Lower lobe of right lung (tissue), 2 donors: ENCODE measurements around the gene ITPK1. TPM values are rescaled to one million over a fixed set of nuclear protein-coding genes. Genes with fewer than 3 reads are reported as not detected.

Experiments
- ATAC-seq, 2 donors: fragments of 200-7000 bp; cut with Tn5 transposase; one replicate each; pipeline ENCODE4 v1.9.1; 2020 to 2022; ENCODE audit warnings: mild to moderate bottlenecking in 2 of 2, moderate library complexity in 2 of 2
- DNase-seq: peaks from one replicate; pipeline ENCODE4 v3.0.0-alpha.2; 2020
- H3K27ac ChIP-seq: fragments of 200-600 bp; one replicate; pipeline ENCODE4 v1.8.0; 2022
- H3K27me3 ChIP-seq: fragments of 200-600 bp; one replicate; pipeline ENCODE4 v1.8.0; 2022; ENCODE audit warnings: low read depth
- H3K36me3 ChIP-seq: fragments of 200-600 bp; one replicate; pipeline ENCODE4 v1.8.0; 2022; ENCODE audit warnings: mild to moderate bottlenecking
- H3K4me1 ChIP-seq: fragments of 200-600 bp; one replicate; pipeline ENCODE4 v1.8.0; 2022
- H3K4me3 ChIP-seq: fragments of 200-600 bp; one replicate; pipeline ENCODE4 v1.8.0; 2022; ENCODE audit warnings: mild to moderate bottlenecking
- H3K9me3 ChIP-seq: fragments of 200-600 bp; one replicate; pipeline ENCODE4 v1.8.0; 2022
- intact Hi-C: fragments of 100-400 bp; cut with DNase I; formaldehyde crosslinking; loops from one replicate; pipeline ENCODE4 v1.11.0; 2022
- total RNA-seq: library from RNA; stranded (reverse); fragmentation: NEBNext Ultra II Directional; extraction: Animal tissue kit (Norgen Biotek cat#: 25700); gene quantifications from one replicate; pipeline ENCODE4 v1.2.1, GENCODE V29; 2021
- TF ChIP-seq, protein P1 (sequence below): fragments of 200-600 bp; IDR thresholded peaks from one replicate; pipeline ENCODE4 v1.8.0; 2022; ENCODE audit warnings: antibody characterized with exemption, mild to moderate bottlenecking
- donor health status: DM: no; HTN: yes; CAD: no; lungs with severe emphysema.

The ITPK1 gene
- total RNA-seq, 1 donor from 2014 or later: 129 TPM

DNA sequence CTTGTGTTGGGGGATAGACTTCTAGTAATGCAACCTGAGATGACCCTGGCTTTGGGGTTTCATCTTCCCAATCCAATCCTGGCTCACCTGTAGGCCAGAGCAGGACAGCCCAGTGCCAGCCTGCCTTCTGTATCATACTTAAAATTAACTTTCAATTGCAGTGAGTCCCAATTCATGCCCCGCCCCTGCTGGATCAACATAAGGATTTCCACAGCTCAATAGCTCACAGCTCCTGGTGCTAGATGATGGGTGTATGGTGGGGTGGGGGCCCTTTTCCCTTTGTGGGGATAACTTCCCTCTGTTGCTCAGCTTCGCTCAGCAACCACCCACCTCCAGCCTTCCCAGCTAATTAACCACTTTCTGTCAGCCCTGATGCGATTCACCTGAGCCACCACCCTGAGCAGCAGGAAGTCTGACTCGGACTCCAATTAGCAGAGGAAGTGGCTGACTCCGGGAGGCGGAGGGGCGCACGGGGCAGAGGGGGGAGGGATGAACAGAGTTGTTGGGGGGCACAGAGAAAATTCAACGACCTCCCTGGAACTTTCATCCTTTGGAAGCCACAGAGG is 217.1 kb downstream of the ITPK1 start:
- TF ChIP-seq, protein P1, sequence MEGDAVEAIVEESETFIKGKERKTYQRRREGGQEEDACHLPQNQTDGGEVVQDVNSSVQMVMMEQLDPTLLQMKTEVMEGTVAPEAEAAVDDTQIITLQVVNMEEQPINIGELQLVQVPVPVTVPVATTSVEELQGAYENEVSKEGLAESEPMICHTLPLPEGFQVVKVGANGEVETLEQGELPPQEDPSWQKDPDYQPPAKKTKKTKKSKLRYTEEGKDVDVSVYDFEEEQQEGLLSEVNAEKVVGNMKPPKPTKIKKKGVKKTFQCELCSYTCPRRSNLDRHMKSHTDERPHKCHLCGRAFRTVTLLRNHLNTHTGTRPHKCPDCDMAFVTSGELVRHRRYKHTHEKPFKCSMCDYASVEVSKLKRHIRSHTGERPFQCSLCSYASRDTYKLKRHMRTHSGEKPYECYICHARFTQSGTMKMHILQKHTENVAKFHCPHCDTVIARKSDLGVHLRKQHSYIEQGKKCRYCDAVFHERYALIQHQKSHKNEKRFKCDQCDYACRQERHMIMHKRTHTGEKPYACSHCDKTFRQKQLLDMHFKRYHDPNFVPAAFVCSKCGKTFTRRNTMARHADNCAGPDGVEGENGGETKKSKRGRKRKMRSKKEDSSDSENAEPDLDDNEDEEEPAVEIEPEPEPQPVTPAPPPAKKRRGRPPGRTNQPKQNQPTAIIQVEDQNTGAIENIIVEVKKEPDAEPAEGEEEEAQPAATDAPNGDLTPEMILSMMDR: no peak
- intact Hi-C loops: no loop called here
- DNase-seq (no peak), ATAC-seq (no peak)
- no peak overlapping the region for H3K4me3 ChIP-seq
- H3K27ac ChIP-seq: no peak overlapping the region
- H3K4me1 ChIP-seq: no peaks in the 10 kb centered on the region
- H3K27me3 ChIP-seq: peaks cover 16% of the 10 kb centered on the region
- H3K9me3 ChIP-seq: peaks cover under 1% of the 10 kb centered on the region
- no peaks in the 10 kb centered on the region for H3K36me3 ChIP-seq

DNA sequence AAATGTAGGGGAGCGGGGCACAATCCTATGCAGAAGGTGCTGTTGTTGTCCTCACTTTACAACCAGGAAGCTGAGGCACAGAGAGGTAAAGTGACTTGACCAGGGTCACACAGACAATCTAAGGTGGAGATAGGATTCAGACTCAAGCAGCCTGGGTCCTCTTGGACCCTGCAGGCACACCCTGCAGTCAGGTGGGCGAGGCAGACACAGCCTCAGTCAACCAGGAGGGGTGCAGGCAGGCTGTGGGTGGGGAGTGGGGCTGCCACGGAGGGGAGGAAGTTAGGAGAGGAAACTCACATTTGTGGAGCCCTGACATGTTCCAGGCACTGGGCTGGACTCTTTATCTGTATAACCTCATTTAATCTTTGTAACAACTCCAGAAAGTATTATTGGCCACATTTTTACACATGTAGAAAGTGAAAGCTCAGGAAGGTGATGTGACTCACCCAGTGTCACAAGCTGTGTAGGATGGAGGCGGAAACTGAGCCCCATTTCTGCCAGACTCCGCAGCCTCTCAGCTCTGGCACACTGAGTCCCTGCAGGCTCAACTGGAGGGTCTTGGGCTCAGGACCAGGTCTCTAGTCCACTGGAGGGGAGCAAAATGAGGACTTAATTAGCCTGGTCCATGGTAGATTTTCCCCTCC is 217.7 kb downstream of the ITPK1 start:
- ATAC-seq (peak; percentile 21 to 49), DNase-seq (no peak)
- no peaks in the 10 kb centered on the region for H3K4me1 ChIP-seq
- H3K4me3 ChIP-seq: no peak overlapping the region
- H3K9me3 ChIP-seq: peaks cover 6% of the 10 kb centered on the region
- H3K27me3 ChIP-seq: peaks cover 11% of the 10 kb centered on the region
- H3K36me3 ChIP-seq: no peaks in the 10 kb centered on the region
- H3K27ac ChIP-seq: no peak overlapping the region
- TF ChIP-seq, protein P1: no peak
- intact Hi-C loops: no loop called here

DNA sequence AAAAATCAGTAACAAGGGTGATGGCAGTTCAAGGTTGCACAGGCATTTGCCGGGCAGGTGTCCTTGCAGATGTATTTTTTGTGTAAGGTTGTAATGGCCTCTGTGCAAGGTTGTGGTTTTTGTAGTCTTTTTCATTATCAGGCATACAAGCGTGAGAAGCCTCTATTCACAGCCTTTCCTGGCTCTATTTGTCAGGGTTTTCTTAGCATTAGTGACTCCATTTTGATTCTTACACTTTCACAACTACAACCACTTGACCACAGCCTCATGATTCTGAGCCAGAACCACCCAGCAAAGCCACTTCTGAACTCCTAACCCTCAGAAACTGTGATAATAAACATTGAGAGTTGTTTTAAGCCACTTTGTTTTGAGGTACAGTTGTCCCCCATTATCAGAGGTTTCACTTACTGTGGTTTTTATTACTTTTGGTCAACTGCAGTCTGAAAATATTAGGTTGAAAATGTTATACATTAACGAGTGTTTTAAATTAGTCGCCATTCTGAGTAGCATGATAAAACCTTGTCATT is 220.3 kb downstream of the ITPK1 start:
- no peak for DNase-seq
- no peak for ATAC-seq
- H3K27me3 ChIP-seq: peaks cover 6% of the 10 kb centered on the region
- no peak overlapping the region for H3K27ac ChIP-seq
- intact Hi-C loops: no loop called here
- H3K4me1 ChIP-seq: no peaks in the 10 kb centered on the region
- H3K9me3 ChIP-seq: peaks cover 9% of the 10 kb centered on the region
- no peaks in the 10 kb centered on the region for H3K36me3 ChIP-seq
- H3K4me3 ChIP-seq: no peak overlapping the region
- TF ChIP-seq, protein P1: no peak

DNA sequence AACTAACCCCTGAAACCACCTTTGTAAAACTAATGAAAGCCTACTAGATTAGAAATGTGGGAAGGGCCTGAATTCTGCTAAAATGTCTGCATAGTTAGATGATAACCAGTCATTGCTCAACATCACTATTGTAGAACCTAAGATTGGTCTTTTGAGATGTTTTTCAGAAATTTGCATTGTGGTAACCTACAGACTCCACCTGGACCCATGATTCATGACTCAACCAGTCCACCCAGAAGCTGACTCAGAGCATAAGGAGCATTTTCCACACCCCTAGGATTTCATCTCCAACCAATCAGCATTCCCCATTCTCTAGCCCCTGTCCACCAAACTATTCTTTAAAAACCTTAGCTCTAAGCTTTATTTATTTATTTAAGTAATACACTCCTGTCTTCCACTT is 223.1 kb downstream of the ITPK1 start:
- Histone ChIP-seq H3K4me1 (no peaks in the 10 kb centered on the region), H3K27ac (no peak overlapping the region), H3K36me3 (no peaks in the 10 kb centered on the region), H3K4me3 (no peak overlapping the region), H3K27me3 (no peaks in the 10 kb centered on the region), H3K9me3 (peaks cover 9% of the 10 kb centered on the region)
- TF ChIP-seq, protein P1: no peak
- ATAC-seq (no peak), DNase-seq (no peak)
- intact Hi-C loops: no loop called here

DNA sequence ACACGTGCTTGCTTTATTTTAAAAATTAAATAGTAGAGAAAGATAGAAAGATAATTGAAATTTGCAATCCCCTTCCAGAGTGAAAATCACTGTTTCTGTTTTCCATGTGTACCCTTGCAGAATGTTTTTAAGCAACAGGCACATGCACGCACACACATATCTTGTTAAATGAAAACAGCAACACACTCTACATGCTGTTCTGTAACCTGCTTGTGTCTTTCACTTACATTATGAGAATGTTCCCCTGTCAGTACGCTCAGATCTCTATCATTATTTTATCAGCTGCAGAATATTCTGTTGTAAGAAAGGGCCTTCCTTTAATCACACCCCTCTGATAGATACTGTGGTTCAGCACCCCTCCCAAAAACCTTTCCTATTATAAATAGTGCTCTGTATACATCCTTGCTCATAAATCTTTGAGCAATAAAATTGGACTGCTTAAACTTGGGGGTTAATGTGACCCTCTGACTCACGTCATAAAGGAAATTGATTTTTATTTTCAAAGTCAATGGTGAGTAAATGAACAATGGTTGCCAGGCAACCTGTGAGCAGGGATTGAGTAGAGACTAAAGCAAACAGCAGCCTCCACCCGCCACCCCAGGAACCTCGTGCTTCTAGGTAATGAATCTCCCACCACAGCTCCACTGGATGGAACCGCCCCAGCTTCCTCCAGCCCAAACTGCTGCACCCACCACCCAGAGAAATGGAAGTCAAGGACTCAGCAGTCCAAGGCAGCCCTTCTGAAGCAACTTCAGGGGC is 224.7 kb downstream of the ITPK1 start:
- intact Hi-C loops: no loop called here
- Histone ChIP-seq H3K36me3 (no peaks in the 10 kb centered on the region), H3K9me3 (peaks cover 9% of the 10 kb centered on the region), H3K27ac (no peak overlapping the region), H3K4me1 (no peaks in the 10 kb centered on the region), H3K4me3 (no peak overlapping the region), H3K27me3 (peaks cover 5% of the 10 kb centered on the region)
- DNase-seq (no peak), ATAC-seq (no peak)
- TF ChIP-seq, protein P1: no peak
